HG02870 (cell line): ENCODE results near the gene PHETA2.
"Not testable (repeated sequence)": the region's sequence is repeated elsewhere in the genome, so short reads cannot be mapped to it uniquely, and the experiment has no call there.

ENCODE experiments used
- ATAC-seq: cut with Tn5 transposase; IDR thresholded peaks from one replicate; pipeline ENCODE4 v1.9.1; 2021; ENCODE audit warnings: mild to moderate bottlenecking, moderate library complexity; ENCODE audit not compliant: unreplicated experiment

The PHETA2 gene

DNA sequence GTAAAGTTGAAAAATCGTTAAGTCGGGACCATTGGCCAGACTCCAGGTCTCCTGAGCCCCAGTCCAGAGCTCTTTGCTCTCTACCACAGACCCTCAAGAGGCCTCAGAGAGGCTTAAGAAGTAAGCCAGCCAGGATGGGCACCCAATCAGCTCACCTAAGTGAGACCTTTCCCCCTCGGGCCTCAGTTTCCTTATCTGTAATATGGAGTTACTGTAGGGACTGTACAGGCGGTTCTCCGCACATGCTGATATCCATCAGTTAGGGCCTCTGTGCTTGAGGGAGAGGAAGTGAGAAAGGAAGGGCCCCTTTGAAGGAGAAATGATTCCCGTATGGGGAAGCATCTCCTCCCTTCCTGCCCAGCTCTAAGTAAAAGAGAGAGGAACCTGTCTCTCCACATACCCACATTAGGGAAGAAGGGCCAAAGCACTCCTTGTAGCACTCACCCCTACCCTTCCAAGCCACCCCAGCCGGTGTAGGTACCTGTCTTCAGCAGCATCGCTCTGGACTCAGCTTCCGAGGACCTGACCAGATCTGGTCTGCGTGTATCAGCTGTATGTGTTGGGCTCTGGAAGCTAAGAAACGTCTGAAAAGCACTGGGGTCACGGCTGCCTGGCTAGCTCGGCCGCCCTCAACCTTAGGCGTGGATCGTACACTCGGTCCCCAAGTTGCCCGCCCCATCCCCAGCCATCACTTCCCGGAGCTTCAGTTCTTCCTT is 4.1 kb upstream of the PHETA2 start:
- ATAC-seq: no peak

GRCh38 chr22:42070517-42071422 is 3.3 kb upstream of the PHETA2 start, which contains the start of gene NAGA:
TSS of gene NAGA (minus strand) at chr22:42070812. CDS start at chr22:42070297, 515 bp downstream.
- ATAC-seq: peak; percentile 87

- ATAC-seq: not testable (repeated sequence)
Measured at GRCh38 chr22:42071508-42071907, 2.5 kb upstream of the PHETA2 start.

DNA sequence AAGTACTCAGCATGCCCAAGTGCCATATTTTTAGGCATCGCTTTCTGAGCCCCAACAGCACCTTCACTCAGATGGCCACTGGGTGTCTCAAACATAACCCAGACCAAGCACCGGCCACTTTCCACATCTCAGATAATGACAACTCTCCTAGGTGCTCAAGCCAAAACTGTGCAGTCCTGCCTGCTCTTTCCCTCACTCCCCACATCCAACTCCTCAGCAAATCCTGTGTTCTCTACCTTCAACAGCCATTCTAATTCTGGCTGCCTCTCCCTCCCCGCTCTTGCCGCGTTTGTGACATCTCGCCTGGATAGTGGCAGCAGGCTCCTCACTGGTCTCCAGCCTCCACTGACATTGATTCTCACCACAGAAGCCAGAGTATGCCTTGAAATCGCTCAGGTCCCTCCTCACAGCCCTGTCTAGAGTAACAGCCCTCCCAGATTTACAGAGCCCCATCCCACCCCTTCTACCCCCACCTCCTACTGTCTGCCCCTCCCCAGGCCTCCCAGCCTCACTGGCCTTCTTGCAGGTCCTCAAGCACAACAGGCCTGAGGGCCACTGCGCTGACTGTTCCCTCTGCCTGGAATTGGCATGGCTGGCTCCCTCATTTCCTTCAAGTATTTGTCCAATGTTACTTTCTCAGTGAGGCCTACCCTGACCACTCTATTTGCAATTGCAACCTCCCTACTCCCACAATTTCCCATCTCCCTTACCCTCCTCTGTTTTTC is 1.3 kb upstream of the PHETA2 start:
- ATAC-seq: no peak

DNA sequence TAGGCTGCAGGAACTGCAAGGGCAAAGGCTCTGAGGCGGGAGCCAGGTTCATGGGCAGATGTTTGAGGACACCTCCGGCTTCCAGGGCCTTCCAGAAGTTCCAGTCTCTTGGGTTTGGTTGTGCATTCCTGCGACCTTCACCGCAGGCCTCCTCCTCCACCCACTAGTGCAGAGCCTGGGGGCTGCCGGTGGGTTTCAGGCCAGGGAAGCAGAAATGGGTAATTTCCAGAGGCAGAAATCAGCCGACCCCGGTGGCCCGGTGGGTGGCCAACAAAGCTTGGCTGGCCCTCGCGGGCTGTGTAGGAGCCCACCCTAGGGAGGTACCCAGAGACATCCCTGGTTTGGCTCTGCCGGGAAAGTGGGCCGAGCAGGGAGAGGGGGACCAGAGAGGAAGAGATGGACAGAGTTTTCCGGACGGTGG is 417 bp upstream of the PHETA2 start:
- ATAC-seq: no peak

DNA sequence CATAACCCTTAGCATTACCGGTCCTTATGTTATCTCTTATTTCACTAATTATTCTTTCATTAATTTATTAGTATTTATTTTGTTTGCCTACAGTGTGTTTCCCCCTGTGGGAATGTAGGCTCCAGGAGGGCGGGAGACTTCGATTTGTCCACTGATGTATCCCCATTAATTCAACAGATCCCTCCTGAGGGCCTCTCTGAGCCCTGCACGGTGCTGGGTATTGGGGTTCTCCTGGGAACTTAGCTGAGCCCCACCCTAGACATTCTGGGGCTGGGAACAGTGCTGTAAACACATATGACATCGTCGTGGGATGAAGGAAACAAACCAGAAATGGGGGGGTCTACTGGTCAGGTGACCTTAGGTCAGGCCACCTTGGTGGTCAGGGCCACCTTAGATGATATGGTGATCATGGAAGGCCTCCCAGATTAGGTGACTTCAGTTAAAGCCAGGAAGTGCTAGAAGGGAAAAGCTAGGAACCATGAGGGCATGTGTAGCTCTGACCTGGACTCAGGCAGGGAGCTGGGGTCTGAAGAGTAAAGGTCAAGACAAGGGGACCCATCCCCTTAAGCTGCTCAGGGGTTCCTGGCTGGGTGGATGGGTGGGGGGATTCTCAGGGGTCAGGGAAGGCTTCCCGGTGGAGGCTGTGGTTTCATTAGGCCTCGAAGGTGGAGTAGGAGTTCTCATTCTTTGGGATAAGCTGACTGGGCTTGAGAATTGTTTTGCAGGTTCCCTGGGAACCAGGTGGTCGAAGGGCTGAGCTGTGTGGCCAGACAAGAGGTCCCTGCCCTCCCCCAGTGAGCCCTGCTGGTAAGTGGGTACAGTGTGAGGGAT is 1.0 kb downstream of the PHETA2 start:
- no peak for ATAC-seq

- ATAC-seq: no peak
Measured at GRCh38 chr22:42076764-42077485, 2.9 kb downstream of the PHETA2 start.

DNA sequence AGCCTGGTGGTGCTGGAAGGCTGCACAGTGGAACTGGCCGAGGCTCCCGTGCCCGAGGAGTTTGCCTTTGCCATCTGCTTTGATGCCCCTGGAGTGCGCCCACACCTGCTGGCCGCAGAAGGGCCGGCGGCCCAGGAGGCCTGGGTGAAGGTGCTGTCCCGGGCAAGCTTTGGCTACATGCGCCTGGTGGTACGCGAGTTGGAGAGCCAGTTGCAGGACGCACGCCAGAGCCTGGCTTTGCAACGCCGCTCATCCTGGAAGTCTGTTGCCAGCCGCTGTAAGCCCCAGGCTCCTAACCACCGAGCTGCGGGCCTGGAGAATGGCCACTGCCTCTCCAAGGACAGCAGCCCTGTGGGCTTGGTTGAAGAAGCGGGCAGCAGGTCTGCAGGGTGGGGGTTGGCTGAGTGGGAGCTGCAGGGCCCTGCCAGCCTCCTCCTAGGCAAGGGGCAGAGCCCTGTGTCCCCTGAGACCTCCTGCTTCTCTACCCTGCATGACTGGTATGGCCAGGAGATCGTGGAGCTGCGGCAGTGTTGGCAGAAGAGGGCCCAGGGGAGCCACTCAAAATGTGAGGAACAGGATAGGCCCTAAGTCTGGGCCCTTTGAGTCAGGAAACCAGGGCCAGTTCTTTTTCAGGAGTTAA is 3.6 kb downstream of the PHETA2 start:
- no peak for ATAC-seq

DNA sequence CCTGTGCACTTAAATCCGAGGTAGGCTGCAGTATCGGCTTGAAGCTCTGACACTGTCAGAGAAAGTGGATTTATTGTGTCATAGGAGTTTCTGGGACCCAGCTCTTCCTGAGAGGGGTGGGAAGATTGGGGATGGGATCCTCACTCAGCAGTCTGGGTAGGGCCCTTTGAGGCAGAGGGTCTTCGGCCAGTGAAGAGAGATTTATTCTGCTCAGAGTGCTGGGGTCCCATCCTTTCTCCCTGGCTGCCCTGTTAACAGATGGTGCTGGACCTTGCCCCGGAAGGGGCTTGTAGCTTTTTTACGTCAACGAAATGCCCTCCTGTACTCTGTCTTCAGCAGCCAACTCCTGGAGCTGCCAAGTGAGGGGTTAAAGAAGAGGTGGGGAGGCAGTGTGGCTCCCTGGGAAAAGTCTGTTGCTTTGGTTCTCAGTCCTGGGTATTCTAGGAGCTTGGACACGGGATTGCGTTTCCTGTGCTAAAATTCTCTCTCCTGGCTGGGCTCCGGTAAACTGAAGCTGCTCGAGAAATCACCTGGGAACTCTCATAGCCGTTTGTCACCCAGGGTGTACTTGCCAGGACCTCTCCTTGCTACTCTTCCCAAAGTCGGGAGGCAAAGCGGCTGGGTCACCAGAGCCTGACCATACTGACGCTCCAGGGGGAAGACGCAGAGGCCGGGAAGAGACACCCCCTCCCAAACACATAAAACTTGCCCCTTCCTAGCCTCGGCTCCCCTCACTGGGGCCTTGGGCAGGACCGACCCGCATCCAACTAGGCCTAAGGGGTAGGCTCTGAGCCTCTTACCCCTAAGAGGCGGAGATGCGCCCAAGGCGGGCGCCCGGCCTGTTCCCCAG is 4.6 kb downstream of the PHETA2 start:
- ATAC-seq: no peak

DNA sequence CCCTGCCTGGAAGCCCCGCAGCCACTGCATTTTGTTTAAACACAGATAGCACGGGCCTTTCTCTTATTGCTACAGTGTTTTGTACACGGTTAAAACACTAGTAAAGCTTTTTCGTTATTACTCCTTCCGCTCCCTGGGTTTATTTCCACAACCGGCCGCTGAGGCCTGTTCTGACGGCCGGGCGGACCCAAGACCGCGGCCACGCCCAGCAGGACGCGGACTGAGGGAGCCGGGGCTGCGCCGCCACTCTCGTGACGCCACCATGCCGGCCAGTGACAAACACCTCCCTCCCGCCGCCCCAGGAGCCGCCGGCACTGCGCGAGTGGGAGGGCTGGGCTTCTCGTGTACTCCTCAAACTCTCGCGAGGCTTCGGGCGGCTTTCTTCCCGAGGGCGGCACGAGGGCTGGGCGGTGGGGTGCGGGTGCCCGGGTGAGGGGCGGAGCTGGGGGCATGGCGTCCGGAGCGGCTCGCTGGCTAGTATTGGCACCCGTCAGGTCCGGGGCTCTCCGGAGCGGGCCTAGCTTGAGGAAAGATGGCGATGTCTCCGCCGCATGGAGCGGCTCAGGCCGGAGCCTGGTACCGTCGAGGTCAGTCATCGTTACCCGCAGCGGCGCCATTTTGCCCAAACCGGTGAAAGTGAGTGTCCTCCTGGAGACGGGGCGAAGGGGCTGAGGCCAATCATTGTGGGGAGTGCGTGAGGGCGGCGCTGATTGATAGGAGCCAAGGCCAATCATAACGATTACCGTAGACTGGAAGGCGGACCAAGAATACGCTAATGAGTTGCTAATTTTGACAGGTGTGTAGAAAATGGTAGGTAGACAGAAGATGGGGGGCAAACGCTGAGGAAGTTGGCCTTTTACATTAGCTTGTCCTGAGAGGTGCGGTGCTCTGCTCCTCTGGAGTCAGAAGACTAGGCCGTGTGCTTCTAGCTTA is 5.5 kb downstream of the PHETA2 start, which contains the start of gene SMDT1:
Gene SMDT1 (plus strand): TSS at position 382 of the 933 bp plus-strand sequence. CDS start 69 bp downstream, at position 451.
- peak; percentile 84 for ATAC-seq

GRCh38 chr22:42080287-42080686 is 6.2 kb downstream of the PHETA2 start:
- no peak for ATAC-seq

DNA sequence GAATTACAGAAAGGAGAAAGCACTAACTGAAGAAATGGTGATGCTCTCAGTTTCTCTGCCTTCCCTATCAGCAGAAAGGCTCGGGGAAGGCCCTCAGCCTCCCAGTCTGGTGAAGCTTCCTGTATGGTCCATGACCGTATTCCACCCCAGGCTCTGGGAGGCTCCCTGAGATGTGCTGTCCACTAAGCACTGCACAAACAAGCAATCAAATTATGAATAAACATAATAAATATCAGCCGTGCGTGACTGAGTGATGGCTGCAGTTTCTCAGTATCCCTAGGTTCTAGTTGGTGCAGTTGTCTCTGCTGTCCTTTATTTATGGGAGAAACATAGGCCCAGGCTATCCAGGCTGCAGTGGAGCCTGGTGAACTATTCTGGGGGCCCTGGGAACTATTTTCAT is 9.1 kb downstream of the PHETA2 start:
- ATAC-seq: no peak

GRCh38 chr22:42084874-42085273 is 10.8 kb downstream of the PHETA2 start:
- no peak for ATAC-seq

GRCh38 chr22:42086051-42086450 is 12.0 kb downstream of the PHETA2 start:
- ATAC-seq: no peak

- peak; percentile 96 for ATAC-seq
Measured at GRCh38 chr22:42090596-42091454, 16.8 kb downstream of the PHETA2 start, which contains the start of gene NDUFA6. TSS of gene NDUFA6 (minus strand) at chr22:42090772. CDS start at chr22:42090744, 28 bp downstream.

DNA sequence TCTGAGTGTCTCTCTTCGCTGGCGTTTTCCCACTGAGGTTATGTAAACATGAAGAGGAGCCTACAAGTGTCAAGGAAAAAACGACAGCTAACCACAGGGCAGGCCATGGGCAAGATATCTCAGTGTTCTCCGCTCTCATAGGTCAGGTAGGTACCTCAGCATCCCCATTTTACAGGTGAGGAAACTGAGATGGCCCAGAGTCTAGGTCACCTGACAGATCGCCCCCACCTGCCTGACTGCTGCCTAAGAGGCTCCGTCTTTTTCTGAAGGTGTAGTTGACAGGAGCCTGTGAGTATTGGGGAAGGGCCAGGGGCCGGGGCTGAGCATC is 17.4 kb downstream of the PHETA2 start:
- no peak for ATAC-seq
